Mucosa of stomach (tissue), 1 donor: ENCODE measurements around the gene PNPLA3.
"Not testable (repeated sequence)": the region's sequence is repeated elsewhere in the genome, so short reads cannot be mapped to it uniquely, and the experiment has no call there.

Experiments
- H3K27me3 ChIP-seq: one replicate; pipeline ENCODE4 v1.7.0; 2013; ENCODE audit warnings: mild to moderate bottlenecking, low read length; ENCODE audit not compliant: control insufficient read depth, insufficient read depth
- H3K36me3 ChIP-seq: one replicate; pipeline ENCODE4 v1.7.0; 2013; ENCODE audit warnings: low read length; ENCODE audit not compliant: control insufficient read depth, insufficient read depth
- H3K4me1 ChIP-seq: one replicate; pipeline ENCODE4 v1.7.0; 2013; ENCODE audit warnings: mild to moderate bottlenecking, low read length; ENCODE audit not compliant: control insufficient read depth, insufficient read depth
- H3K4me3 ChIP-seq: one replicate; pipeline ENCODE4 v1.7.0; 2013; ENCODE audit warnings: low read length
- H3K9ac ChIP-seq: one replicate; pipeline ENCODE4 v1.7.0; 2013; ENCODE audit warnings: mild to moderate bottlenecking, low read length, moderate library complexity
- H3K9me3 ChIP-seq: one replicate; pipeline ENCODE4 v1.7.0; 2013; ENCODE audit warnings: mild to moderate bottlenecking, low read length, moderate library complexity; ENCODE audit not compliant: control insufficient read depth
- donor health status: Pancreatic carcinoma.

The PNPLA3 gene

DNA sequence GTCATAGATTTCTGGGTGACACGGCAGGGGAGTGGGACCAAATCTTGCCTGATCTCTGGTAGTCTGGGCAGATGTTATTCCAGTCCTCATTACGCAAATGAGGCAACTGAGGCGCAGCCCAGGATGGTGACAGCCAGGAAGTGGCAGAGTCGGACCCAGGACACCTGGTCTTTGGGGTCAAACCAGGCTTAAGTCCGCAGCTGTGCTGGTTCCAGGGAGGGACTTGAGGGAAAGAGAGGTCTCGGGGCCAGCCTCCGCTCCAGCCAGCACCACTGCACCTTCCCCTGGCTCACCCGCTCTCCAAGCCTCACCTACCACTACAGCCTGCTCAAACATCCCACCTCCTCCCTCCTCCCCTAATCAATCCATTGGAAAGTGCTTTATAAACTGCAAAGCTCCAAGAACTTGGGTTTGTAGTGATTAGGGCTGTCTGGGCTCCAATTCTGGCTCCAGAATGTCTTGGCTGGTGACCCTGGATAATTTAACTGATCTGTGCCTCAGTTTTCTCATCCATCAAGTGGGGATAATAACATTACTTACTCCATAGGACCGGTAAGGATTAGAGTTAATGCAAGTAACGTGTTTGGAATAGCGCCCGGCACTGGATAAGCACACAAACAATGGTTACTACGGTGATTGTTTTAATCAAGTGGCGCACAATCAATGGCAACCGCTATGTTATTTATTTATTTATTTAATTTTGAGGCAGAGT is 31.3 kb upstream of the PNPLA3 start:
- H3K4me3 ChIP-seq = no peak overlapping the region
- H3K4me1 ChIP-seq = no peaks in the 10 kb centered on the region
- peaks cover 34% of the 10 kb centered on the region for H3K27me3 ChIP-seq
- no peaks in the 10 kb centered on the region for H3K9me3 ChIP-seq
- H3K9ac ChIP-seq = no peak overlapping the region
- H3K36me3 ChIP-seq = no peaks in the 10 kb centered on the region

DNA sequence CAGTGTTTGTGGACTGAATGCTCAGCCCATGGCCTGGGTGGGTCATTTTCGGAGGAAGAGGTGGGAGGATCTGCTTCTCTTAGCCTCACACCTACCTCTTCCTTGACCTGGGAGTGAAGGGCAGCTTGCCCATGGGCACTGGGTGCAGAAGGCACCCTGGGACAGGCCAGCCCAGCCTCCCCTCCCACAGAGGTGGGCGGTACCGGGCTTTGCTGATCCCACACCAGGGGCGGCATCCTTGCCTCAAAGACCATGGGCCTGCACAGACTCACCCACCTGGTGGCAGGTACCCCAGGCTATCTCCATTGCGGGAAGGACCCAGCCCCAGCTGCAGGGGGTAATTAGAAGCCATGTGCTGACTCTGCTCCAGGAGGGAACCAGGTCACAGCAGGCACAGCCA is 30.3 kb upstream of the PNPLA3 start:
- peaks cover 34% of the 10 kb centered on the region for H3K27me3 ChIP-seq

DNA sequence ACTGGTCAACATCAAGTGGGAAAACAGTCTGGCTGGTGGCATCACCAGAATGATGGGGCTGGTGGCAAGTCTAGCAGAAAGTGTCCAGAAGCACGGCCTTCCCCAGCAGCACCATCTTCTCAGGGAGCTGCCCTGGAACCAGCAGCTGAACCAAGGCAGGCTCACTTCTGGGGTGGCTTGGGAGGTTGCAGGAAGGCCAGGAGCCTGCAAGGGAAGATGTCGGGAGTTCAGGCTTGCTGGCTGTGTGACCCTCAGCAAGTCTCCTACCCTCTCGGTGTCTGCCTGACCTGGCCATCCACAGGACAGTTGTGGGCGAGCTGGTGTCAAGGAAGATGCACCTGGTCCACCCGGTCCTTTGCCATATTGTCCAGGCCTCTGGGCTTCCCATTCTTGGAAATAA is 29.5 kb upstream of the PNPLA3 start:
- peaks cover 29% of the 10 kb centered on the region for H3K27me3 ChIP-seq

More for the DNA sequence above, 30.3 kb upstream of the PNPLA3 start:
- no peak overlapping the region for H3K4me3 ChIP-seq
- H3K9ac ChIP-seq = no peak overlapping the region
- H3K9me3 ChIP-seq = no peaks in the 10 kb centered on the region
- H3K36me3 ChIP-seq = no peaks in the 10 kb centered on the region
- no peaks in the 10 kb centered on the region for H3K4me1 ChIP-seq

DNA sequence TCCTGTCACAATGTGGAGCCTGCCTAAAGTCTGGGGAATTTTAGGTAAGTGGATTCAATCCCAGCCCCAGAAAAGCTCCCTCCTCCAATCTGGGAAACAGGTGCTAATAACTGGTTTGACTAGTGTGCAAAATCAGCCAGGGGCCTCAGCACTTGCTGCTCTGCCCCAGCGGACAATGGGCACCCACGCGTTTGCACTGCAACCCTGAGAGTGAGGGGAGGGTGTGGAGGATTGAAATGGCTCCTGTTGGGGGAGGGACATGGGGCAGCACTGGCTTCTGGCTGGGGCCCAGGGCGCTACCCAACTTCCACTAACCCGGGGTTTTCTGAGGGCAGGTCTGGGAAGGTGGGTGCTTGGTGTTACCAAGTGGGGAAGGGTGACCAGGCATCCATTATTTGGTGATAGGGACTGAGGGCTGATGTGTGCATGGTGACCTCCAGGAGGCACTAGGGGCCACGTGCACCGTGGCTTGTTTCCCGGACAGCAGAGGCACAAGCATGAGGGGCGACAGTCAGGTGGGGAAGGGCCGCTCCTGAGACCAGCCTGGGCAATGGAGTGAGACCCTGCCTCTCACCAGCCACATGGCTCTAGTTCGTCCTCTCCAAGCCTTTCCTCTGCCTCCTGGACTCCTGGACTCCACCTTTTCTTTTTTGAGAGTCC is 27.5 kb upstream of the PNPLA3 start:
- no peak overlapping the region for H3K9ac ChIP-seq
- no peaks in the 10 kb centered on the region for H3K9me3 ChIP-seq
- no peaks in the 10 kb centered on the region for H3K36me3 ChIP-seq
- H3K27me3 ChIP-seq = peaks cover 14% of the 10 kb centered on the region
- no peak overlapping the region for H3K4me3 ChIP-seq
- H3K4me1 ChIP-seq = no peaks in the 10 kb centered on the region

More for the DNA sequence above, 29.5 kb upstream of the PNPLA3 start:
- Histone ChIP-seq H3K4me3 (no peak overlapping the region), H3K9me3 (no peaks in the 10 kb centered on the region), H3K4me1 (no peaks in the 10 kb centered on the region), H3K36me3 (no peaks in the 10 kb centered on the region), H3K9ac (no peak overlapping the region)

DNA sequence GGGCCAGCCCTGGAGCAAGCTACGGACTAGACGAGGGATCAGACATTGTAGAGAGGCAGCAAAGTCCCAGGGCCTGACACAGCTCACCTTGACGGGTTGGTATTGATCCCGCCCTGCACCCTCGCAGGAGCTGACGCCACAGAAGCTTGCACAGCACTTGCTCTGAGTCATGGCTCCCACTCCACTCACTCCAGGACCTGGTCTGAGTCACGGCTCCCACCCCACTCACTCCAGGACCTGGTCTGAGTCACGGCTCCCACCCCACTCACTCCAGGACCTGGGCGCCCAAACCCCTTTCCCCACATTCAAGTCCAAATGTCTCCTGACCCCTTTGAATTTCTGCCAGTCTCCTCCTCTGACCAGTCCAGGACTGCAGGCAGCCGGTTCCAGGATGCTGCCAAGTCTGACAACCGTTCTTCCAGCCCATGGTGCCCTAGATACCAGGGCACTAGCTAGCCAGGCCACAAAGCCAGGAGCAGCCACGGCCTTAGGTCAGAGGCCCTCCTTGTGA is 25.8 kb upstream of the PNPLA3 start:
- H3K4me1 ChIP-seq = no peaks in the 10 kb centered on the region
- H3K9ac ChIP-seq = no peak overlapping the region
- no peaks in the 10 kb centered on the region for H3K27me3 ChIP-seq
- no peak overlapping the region for H3K4me3 ChIP-seq
- no peaks in the 10 kb centered on the region for H3K9me3 ChIP-seq
- H3K36me3 ChIP-seq = no peaks in the 10 kb centered on the region

DNA sequence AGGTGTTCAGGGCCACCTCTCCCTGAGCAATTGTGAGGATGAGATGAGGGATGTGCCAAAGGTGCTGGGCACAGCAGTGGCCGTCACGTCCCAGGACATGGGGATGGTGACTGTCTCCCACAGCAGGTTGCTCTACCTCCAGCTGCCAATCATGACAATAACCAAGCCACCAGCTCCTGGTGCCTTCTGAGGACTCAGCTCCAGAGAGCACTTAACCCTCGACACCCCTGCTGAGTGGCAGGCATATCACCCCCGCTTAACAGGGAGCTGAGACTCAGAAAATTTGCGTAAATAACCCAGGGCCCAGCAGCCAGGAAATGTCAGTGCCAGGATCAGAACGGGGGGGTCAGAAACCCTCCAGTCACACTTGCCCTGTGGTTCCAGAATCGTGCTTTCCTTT is 23.4 kb upstream of the PNPLA3 start:
- no peaks in the 10 kb centered on the region for H3K4me1 ChIP-seq
- H3K4me3 ChIP-seq = no peak overlapping the region
- no peaks in the 10 kb centered on the region for H3K9me3 ChIP-seq
- H3K36me3 ChIP-seq = no peaks in the 10 kb centered on the region
- H3K27me3 ChIP-seq = no peaks in the 10 kb centered on the region
- no peak overlapping the region for H3K9ac ChIP-seq

DNA sequence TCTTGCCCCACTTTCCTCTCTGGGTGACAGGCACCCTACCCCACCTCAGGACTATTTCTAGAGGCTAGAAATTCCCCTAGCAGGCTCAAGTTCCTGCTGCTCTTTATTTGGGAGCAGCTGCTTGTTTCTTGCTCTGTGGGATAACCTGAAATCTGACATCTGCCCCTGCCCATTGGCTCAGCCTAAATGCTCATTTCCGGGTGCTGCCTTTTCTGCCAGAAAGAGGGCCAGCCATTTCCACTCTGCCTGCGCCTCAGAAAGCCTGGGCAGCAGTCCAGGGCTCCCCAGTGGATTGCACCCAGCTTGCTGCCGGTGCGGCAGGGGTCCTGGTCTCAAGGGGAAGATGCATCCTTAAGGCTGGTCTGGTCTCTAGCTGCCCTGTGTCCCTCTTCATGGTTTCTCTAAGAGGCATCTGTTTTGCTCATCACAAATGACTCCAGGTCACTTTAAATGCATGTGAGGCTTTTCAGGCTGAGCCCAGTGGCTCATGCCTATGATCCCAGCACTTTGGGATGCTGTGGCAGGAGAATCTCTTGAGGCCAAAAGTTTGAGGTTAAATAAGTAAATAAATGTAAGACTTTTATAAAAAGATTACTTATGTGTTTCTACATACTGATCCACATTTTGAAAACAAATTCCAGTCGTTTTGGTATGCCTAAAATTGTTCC is 21.5 kb upstream of the PNPLA3 start:
- Histone ChIP-seq H3K36me3 (no peaks in the 10 kb centered on the region), H3K27me3 (no peaks in the 10 kb centered on the region), H3K9me3 (no peaks in the 10 kb centered on the region), H3K9ac (no peak overlapping the region), H3K4me3 (no peak overlapping the region), H3K4me1 (no peaks in the 10 kb centered on the region)

DNA sequence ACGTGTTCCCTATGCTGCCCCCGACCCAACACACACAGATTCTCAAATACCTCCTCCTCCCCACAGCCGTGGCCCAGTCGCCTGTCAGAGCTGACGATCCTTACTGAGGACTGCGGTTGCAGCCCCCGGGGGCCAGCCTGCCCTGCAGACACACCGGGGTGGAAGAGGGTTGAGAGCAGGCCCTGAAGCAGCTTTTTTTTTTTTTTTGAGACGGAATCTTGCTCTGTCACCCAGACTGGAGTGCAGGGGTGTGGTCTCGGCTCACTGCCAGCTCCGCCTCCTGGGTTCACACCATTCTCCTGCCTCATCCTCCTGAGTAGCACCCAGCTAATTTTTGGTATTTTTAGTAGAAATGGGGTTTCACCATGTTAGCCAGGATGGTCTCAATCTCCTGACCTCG is 20.6 kb upstream of the PNPLA3 start:
- H3K27me3 ChIP-seq, H3K4me1 ChIP-seq, H3K9me3 ChIP-seq, H3K9ac ChIP-seq, H3K4me3 ChIP-seq, H3K36me3 ChIP-seq: not testable (repeated sequence)

DNA sequence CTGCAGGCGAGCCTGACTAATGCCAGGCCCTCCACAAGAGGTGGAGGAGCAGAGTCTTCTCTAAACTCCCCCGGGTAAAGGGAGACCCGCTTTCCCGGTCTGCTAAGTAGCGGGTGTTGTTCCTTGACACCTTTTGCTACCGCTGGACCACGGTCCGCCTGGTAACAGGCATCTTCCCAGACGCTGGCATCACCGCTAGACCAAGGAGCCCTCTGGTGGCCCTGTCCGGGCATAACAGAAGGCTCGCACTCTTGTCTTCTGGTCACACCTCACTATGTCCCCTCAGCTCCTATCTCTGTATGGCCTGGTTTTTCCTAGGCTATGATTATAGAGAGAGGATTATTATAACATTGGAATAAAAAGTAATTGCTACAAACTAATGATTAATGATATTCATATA is 19.2 kb upstream of the PNPLA3 start:
- not testable (repeated sequence) for H3K4me1 ChIP-seq, H3K36me3 ChIP-seq, H3K9me3 ChIP-seq, H3K9ac ChIP-seq, H3K27me3 ChIP-seq, H3K4me3 ChIP-seq

DNA sequence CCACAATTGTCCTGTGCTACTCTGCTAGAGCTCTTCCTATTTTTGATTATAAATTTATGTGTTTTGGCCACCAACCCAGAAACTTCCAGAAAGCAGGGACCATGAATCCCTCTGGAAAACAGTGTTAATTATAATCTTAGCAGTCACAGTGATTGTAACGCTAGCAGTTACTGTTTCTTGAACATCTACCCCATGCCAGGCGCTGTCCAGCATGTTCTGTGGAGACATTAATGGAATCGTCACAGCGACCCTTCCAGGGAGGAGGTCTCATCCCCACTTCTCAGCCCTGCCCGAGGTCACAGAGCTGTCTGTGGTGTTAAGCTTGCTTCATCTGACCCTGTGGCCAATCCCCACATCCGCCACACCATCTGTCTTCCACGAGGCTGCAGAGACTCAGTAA is 17.9 kb upstream of the PNPLA3 start:
- no peaks in the 10 kb centered on the region for H3K36me3 ChIP-seq
- no peaks in the 10 kb centered on the region for H3K4me1 ChIP-seq
- H3K27me3 ChIP-seq = no peaks in the 10 kb centered on the region
- no peak overlapping the region for H3K9ac ChIP-seq
- H3K9me3 ChIP-seq = no peaks in the 10 kb centered on the region
- no peak overlapping the region for H3K4me3 ChIP-seq

DNA sequence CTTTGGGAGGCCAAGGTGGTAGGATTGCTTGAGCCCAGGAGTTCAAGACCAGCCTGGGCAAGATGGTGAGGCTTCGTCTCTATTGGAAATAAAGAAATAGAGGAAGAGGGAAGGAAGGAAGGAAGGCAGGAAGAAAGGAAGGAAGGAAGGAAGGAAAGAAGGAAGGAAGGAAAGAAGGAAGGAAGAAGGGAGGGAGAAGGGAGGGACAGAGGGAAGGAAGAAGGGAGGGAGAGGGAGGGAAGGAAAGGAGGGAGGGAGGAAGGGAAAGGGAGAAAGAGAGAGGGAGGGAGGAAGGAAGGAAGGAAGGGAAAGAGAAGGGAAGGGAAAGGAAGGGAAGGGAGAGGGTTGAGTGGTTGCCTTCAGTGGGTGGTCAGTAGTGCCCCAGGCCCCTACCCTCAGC is 13.9 kb upstream of the PNPLA3 start:
- Histone ChIP-seq H3K9me3 (no peaks in the 10 kb centered on the region), H3K9ac (no peak overlapping the region), H3K4me1 (no peaks in the 10 kb centered on the region), H3K27me3 (no peaks in the 10 kb centered on the region), H3K4me3 (no peak overlapping the region), H3K36me3 (no peaks in the 10 kb centered on the region)

DNA sequence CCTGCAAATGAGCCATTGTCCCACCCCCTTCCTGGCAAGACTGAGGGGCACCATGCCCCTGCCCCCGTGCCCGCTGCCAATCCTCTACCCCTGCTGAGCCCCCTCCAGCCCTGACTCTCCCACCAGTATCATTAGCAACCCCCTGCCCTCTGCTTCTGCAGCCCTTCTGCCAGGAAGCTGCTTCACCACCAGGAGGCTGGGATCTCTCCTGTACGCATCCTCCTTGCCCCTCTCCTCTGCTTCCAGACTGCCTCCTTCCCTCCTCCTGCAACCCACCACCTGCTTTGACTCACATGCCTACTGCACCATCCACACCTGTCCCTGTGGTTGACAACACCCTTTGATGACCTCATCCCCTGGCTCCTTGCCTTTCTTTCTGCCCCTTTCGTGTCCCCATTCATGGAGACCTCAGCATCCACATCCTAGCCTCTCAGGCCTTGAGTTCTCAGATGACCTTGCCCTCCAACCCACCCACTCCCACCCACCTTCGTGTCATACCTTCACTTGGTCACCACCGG is 13.4 kb upstream of the PNPLA3 start:
- no peak overlapping the region for H3K9ac ChIP-seq
- H3K4me3 ChIP-seq = no peak overlapping the region
- H3K9me3 ChIP-seq = no peaks in the 10 kb centered on the region
- H3K36me3 ChIP-seq = no peaks in the 10 kb centered on the region
- no peaks in the 10 kb centered on the region for H3K27me3 ChIP-seq
- H3K4me1 ChIP-seq = no peaks in the 10 kb centered on the region
